Esophagus squamous epithelium (tissue), 5 donors: Measurements from ENCODE around the gene GLIPR2. TPM values are rescaled to one million over a fixed set of nuclear protein-coding genes. Genes with fewer than 3 reads are reported as not detected.
"Not testable (repeated sequence)": the region's sequence is repeated elsewhere in the genome, so short reads cannot be mapped to it uniquely, and the experiment has no call there.

Experiments
- DNase-seq: peaks from one replicate; lab custom pipeline; 2025; lab: John Stamatoyannopoulos, UW
- H3K27ac ChIP-seq, 4 donors: fragments of 200-600 bp; sonication (generic); one replicate each; pipeline ENCODE4 v1.5.1; 2016 to 2019; ENCODE audit warnings: mild to moderate bottlenecking in 1 of 4
- H3K27me3 ChIP-seq, 4 donors: fragments of 200-600 bp; sonication (generic); 1 replicate in 3 of 4; 2 replicates in 1 of 4; pipeline versions ENCODE4 v1.5.1 to v1.6.0; 2017 to 2021; ENCODE audit warnings: antibody characterized with exemption in 1 of 4
- H3K36me3 ChIP-seq, 3 donors: fragments of 200-600 bp; sonication (generic); one replicate each; pipeline ENCODE4 v1.5.1; 2016 to 2019
- H3K4me1 ChIP-seq, 3 donors: fragments of 200-600 bp; sonication (generic); one replicate each; pipeline ENCODE4 v1.5.1; 2017 to 2019
- H3K4me3 ChIP-seq, 4 donors: fragments of 200-600 bp; sonication (generic); 1 replicate in 3 of 4; 2 replicates in 1 of 4; pipeline ENCODE4 v1.5.1; 2016 to 2019; ENCODE audit warnings: mild to moderate bottlenecking in 2 of 4, moderate library complexity in 1 of 4
- H3K9me3 ChIP-seq, 3 donors: fragments of 200-600 bp; sonication (generic); one replicate each; pipeline ENCODE4 v1.5.1; 2016 to 2019
- CTCF ChIP-seq, 6 experiments: fragments of 450-650 bp in 4 of 6; fragments of 200-600 bp in 2 of 6; sonication (generic) in 2 of 6; IDR thresholded peaks; one replicate each; pipeline ENCODE4 v1.5.1; 2016 to 2019; ENCODE audit warnings: antibody characterized with exemption in 6 of 6, mild to moderate bottlenecking in 4 of 6, moderate library complexity in 4 of 6
- POLR2A ChIP-seq, 4 donors: fragments of 450-650 bp; IDR thresholded peaks; one replicate each; pipeline ENCODE4 v1.6.1; 2017; ENCODE audit warnings: antibody characterized with exemption in 4 of 4, mild to moderate bottlenecking in 4 of 4, moderate library complexity in 3 of 4
- WGBS, 2 donors: methylation state at CpG; one replicate each; pipeline ENCODE4 v1.1.5; 2018; 5-methylcytosine and 5-hydroxymethylcytosine counted together
- intact Hi-C: fragments of 100-400 bp; cut with DNase I; formaldehyde crosslinking; loops from one replicate; pipeline ENCODE4 v1.15.0; 2022
- total RNA-seq, 4 donors: library from RNA; depleted of rRNA; stranded (reverse); fragments of >200 nt; gene quantifications; one replicate each; pipeline ENCODE4 v1.1.0, GENCODE V29; 2016
- donor health status: DM: yes; HTN: yes; CAD: no.

GLIPR2 gene
- total RNA-seq, 4 donors from 2014 or later = 0.61 to 13.4 (median 6.0) TPM

GRCh38 chr9:36174271-36174670, 37.7 kb downstream of the GLIPR2 start:
- no peak for DNase-seq
- Histone ChIP-seq H3K4me1 (no peaks in the 10 kb centered on the region), H3K36me3 (no peaks in the 10 kb centered on the region), H3K27me3 (no peaks in the 10 kb centered on the region), H3K27ac (no peak overlapping the region), H3K4me3 (no peak overlapping the region), H3K9me3 (no peaks in the 10 kb centered on the region)
- WGBS, 2 donors = 74 to 85% methylated on average over 6 to 7 of the region's 7 CpGs
- TF ChIP-seq POLR2A (IDR thresholded peaks at IDR 0.05) (no peak), CTCF (IDR thresholded peaks at IDR 0.05) (no peak)
- intact Hi-C loops = no loop called here

- Histone ChIP-seq H3K27me3 (no peaks in the 10 kb centered on the region), H3K4me1 (no peaks in the 10 kb centered on the region), H3K27ac (no peak overlapping the region), H3K9me3 (no peaks in the 10 kb centered on the region), H3K36me3 (no peaks in the 10 kb centered on the region), H3K4me3 (no peak overlapping the region)
- intact Hi-C loops = no loop called here
- DNase-seq = no peak
- 69 to 86% methylated on average over 3 of the region's 3 CpGs for WGBS, 2 donors
- TF ChIP-seq POLR2A (IDR thresholded peaks at IDR 0.05) (no peak), CTCF (IDR thresholded peaks at IDR 0.05) (no peak)
Observed at GRCh38 chr9:36174731-36175130, 38.2 kb downstream of the GLIPR2 start.

GRCh38 chr9:36175209-36175608, 38.7 kb downstream of the GLIPR2 start:
- H3K36me3 ChIP-seq, H3K4me3 ChIP-seq, H3K27me3 ChIP-seq, intact Hi-C loops, H3K27ac ChIP-seq, DNase-seq, H3K4me1 ChIP-seq, H3K9me3 ChIP-seq: not testable (repeated sequence)
- WGBS, 2 donors = 78 to 89% methylated on average over 3 of the region's 3 CpGs

GRCh38 chr9:36176496-36176895, 40.0 kb downstream of the GLIPR2 start:
- H3K4me3 ChIP-seq, DNase-seq, H3K9me3 ChIP-seq, H3K27ac ChIP-seq, intact Hi-C loops, H3K27me3 ChIP-seq, H3K4me1 ChIP-seq, H3K36me3 ChIP-seq: not testable (repeated sequence)
- WGBS, 2 donors = 93 to 94% methylated on average over 10 of the region's 10 CpGs

- TF ChIP-seq CTCF (IDR thresholded peaks at IDR 0.05) = no peak
- TF ChIP-seq POLR2A (IDR thresholded peaks at IDR 0.05) = no peak
- DNase-seq = no peak
- Histone ChIP-seq H3K9me3 (no peaks in the 10 kb centered on the region), H3K27me3 (no peaks in the 10 kb centered on the region), H3K36me3 (no peaks in the 10 kb centered on the region), H3K27ac (no peak overlapping the region), H3K4me1 (no peaks in the 10 kb centered on the region), H3K4me3 (no peak overlapping the region)
- intact Hi-C loops = no loop called here
- WGBS, 2 donors = 71 to 83% methylated on average over 4 of the region's 4 CpGs
Observed at GRCh38 chr9:36177571-36177970, 41.0 kb downstream of the GLIPR2 start.

GRCh38 chr9:36180243-36180642, 43.7 kb downstream of the GLIPR2 start:
- H3K9me3 ChIP-seq, H3K27ac ChIP-seq, DNase-seq, H3K27me3 ChIP-seq, intact Hi-C loops, H3K36me3 ChIP-seq, H3K4me1 ChIP-seq, H3K4me3 ChIP-seq: not testable (repeated sequence)
- 73 to 82% methylated on average over 6 of the region's 6 CpGs for WGBS, 2 donors

- Histone ChIP-seq H3K4me1 (peaks cover 8 to 19% (median 11%) of the 10 kb centered on the region in 3 donors), H3K27ac (no peak overlapping the region), H3K4me3 (no peak overlapping the region), H3K36me3 (no peaks in the 10 kb centered on the region), H3K27me3 (no peaks in the 10 kb centered on the region), H3K9me3 (no peaks in the 10 kb centered on the region)
- TF ChIP-seq POLR2A (IDR thresholded peaks at IDR 0.05) (no peak), CTCF (IDR thresholded peaks at IDR 0.05) (no peak)
- DNase-seq = no peak
- intact Hi-C loops = no loop called here
Observed at GRCh38 chr9:36187414-36187813, 50.9 kb downstream of the GLIPR2 start.
